Stimulated activated naive CD8-positive, alpha-beta T cell treated with anti-CD3 and anti-CD28 coated beads, Interleukin-15, Interleukin-2, amounts not matched to agents 100 ng/mL and 50 ng/mL, for 24 hours (primary cell): ENCODE measurements around the gene RER1.

ENCODE experiments used
- H3K27ac Mint-ChIP-seq: one replicate; pipeline ENCODE4 v1.8.0; 2021; ENCODE audit warnings: mild to moderate bottlenecking, mixed read lengths
- H3K27me3 Mint-ChIP-seq: one replicate; pipeline ENCODE4 v1.8.0; 2021; ENCODE audit warnings: mixed read lengths
- H3K36me3 Mint-ChIP-seq: one replicate; pipeline ENCODE4 v1.8.0; 2021; ENCODE audit warnings: low read depth, mixed read lengths
- H3K4me1 Mint-ChIP-seq: one replicate; pipeline ENCODE4 v1.8.0; 2021; ENCODE audit warnings: low read depth, mixed read lengths
- H3K4me3 Mint-ChIP-seq: one replicate; pipeline ENCODE4 v1.8.0; 2021; ENCODE audit warnings: mild to moderate bottlenecking, mixed read lengths
- H3K9me3 Mint-ChIP-seq: one replicate; pipeline ENCODE4 v1.8.0; 2021; ENCODE audit warnings: mixed read lengths

RER1 gene

GRCh38 chr1:2403273-2403672, 11.6 kb downstream of the RER1 start:
- no peaks in the 10 kb centered on the region for H3K9me3 Mint-ChIP-seq
- no peak overlapping the region for H3K4me3 Mint-ChIP-seq
- no peak overlapping the region for H3K27ac Mint-ChIP-seq
- no peaks in the 10 kb centered on the region for H3K27me3 Mint-ChIP-seq
- H3K36me3 Mint-ChIP-seq, result peaks cover 57% of the 10 kb centered on the region
- peaks cover 4% of the 10 kb centered on the region for H3K4me1 Mint-ChIP-seq

- Mint-ChIP-seq H3K27ac (no peak overlapping the region), H3K4me3 (no peak overlapping the region), H3K4me1 (peaks cover 4% of the 10 kb centered on the region), H3K27me3 (no peaks in the 10 kb centered on the region), H3K9me3 (no peaks in the 10 kb centered on the region), H3K36me3 (peaks cover 52% of the 10 kb centered on the region)
Measured at GRCh38 chr1:2404142-2404889, 12.7 kb downstream of the RER1 start.

- Mint-ChIP-seq H3K4me1 (peaks cover 4% of the 10 kb centered on the region), H3K27ac (no peak overlapping the region), H3K36me3 (peaks cover 47% of the 10 kb centered on the region), H3K9me3 (no peaks in the 10 kb centered on the region), H3K4me3 (no peak overlapping the region), H3K27me3 (no peaks in the 10 kb centered on the region)
Measured at GRCh38 chr1:2404890-2405511, 13.4 kb downstream of the RER1 start.

GRCh38 chr1:2405588-2406295, 14.1 kb downstream of the RER1 start:
- H3K27ac Mint-ChIP-seq, result no peak overlapping the region
- H3K9me3 Mint-ChIP-seq, result no peaks in the 10 kb centered on the region
- peaks cover 5% of the 10 kb centered on the region for H3K4me1 Mint-ChIP-seq
- H3K27me3 Mint-ChIP-seq, result no peaks in the 10 kb centered on the region
- peaks cover 46% of the 10 kb centered on the region for H3K36me3 Mint-ChIP-seq
- no peak overlapping the region for H3K4me3 Mint-ChIP-seq

GRCh38 chr1:2406451-2407041, 14.9 kb downstream of the RER1 start:
- no peak overlapping the region for H3K27ac Mint-ChIP-seq
- H3K27me3 Mint-ChIP-seq, result no peaks in the 10 kb centered on the region
- H3K4me1 Mint-ChIP-seq, result peaks cover 10% of the 10 kb centered on the region
- H3K9me3 Mint-ChIP-seq, result no peaks in the 10 kb centered on the region
- H3K4me3 Mint-ChIP-seq, result no peak overlapping the region
- peaks cover 45% of the 10 kb centered on the region for H3K36me3 Mint-ChIP-seq

- no peaks in the 10 kb centered on the region for H3K9me3 Mint-ChIP-seq
- no peak overlapping the region for H3K4me3 Mint-ChIP-seq
- peaks cover 37% of the 10 kb centered on the region for H3K36me3 Mint-ChIP-seq
- peaks cover 10% of the 10 kb centered on the region for H3K4me1 Mint-ChIP-seq
- no peak overlapping the region for H3K27ac Mint-ChIP-seq
- no peaks in the 10 kb centered on the region for H3K27me3 Mint-ChIP-seq
Measured at GRCh38 chr1:2407166-2407990, 15.7 kb downstream of the RER1 start.

GRCh38 chr1:2407991-2408275, 16.3 kb downstream of the RER1 start:
- no peaks in the 10 kb centered on the region for H3K9me3 Mint-ChIP-seq
- no peaks in the 10 kb centered on the region for H3K27me3 Mint-ChIP-seq
- peaks cover 34% of the 10 kb centered on the region for H3K36me3 Mint-ChIP-seq
- no peak overlapping the region for H3K4me3 Mint-ChIP-seq
- H3K27ac Mint-ChIP-seq, result no peak overlapping the region
- peaks cover 10% of the 10 kb centered on the region for H3K4me1 Mint-ChIP-seq

GRCh38 chr1:2408456-2408855, 16.8 kb downstream of the RER1 start:
- H3K36me3 Mint-ChIP-seq, result peaks cover 29% of the 10 kb centered on the region
- H3K4me3 Mint-ChIP-seq, result no peak overlapping the region
- H3K27ac Mint-ChIP-seq, result no peak overlapping the region
- peaks cover 10% of the 10 kb centered on the region for H3K4me1 Mint-ChIP-seq
- no peaks in the 10 kb centered on the region for H3K9me3 Mint-ChIP-seq
- H3K27me3 Mint-ChIP-seq, result no peaks in the 10 kb centered on the region

- Mint-ChIP-seq H3K27ac (peak overlapping the region; percentile 40), H3K27me3 (no peaks in the 10 kb centered on the region), H3K9me3 (no peaks in the 10 kb centered on the region), H3K4me1 (peaks cover 13% of the 10 kb centered on the region), H3K4me3 (no peak overlapping the region), H3K36me3 (peaks cover 25% of the 10 kb centered on the region)
Measured at GRCh38 chr1:2408859-2409276, 17.2 kb downstream of the RER1 start.

GRCh38 chr1:2409745-2410144, 18.1 kb downstream of the RER1 start:
- Mint-ChIP-seq H3K36me3 (peaks cover 21% of the 10 kb centered on the region), H3K4me3 (no peak overlapping the region), H3K9me3 (no peaks in the 10 kb centered on the region), H3K27ac (no peak overlapping the region), H3K27me3 (no peaks in the 10 kb centered on the region), H3K4me1 (peaks cover 22% of the 10 kb centered on the region)

- H3K27me3 Mint-ChIP-seq, result no peaks in the 10 kb centered on the region
- peaks cover 41% of the 10 kb centered on the region for H3K4me1 Mint-ChIP-seq
- peaks cover 21% of the 10 kb centered on the region for H3K36me3 Mint-ChIP-seq
- H3K9me3 Mint-ChIP-seq, result no peaks in the 10 kb centered on the region
- peak overlapping the region; percentile 89 for H3K4me3 Mint-ChIP-seq
- H3K27ac Mint-ChIP-seq, result peak overlapping the region; percentile 89
Measured at GRCh38 chr1:2411801-2412394, 20.3 kb downstream of the RER1 start.

- Mint-ChIP-seq H3K27me3 (no peaks in the 10 kb centered on the region), H3K27ac (peak within 1 kb of the TSS; percentile 89), H3K36me3 (peaks cover 20% of the 10 kb centered on the region), H3K9me3 (no peaks in the 10 kb centered on the region), H3K4me3 (peak within 1 kb of the TSS; percentile 89), H3K4me1 (peaks cover 42% of the 10 kb centered on the region)
Measured at GRCh38 chr1:2412395-2412772, 20.7 kb downstream of the RER1 start, which contains the start of gene PEX10. Gene PEX10, minus strand, starts transcription at chr1:2412564. Its CDS starts 62 bp downstream, at chr1:2412502.

- Mint-ChIP-seq H3K4me3 (peak overlapping the region; percentile 82), H3K27ac (no peak overlapping the region), H3K36me3 (peaks cover 16% of the 10 kb centered on the region), H3K4me1 (peaks cover 42% of the 10 kb centered on the region), H3K27me3 (no peaks in the 10 kb centered on the region), H3K9me3 (no peaks in the 10 kb centered on the region)
Measured at GRCh38 chr1:2412773-2413494, 21.3 kb downstream of the RER1 start.
